Measurements from ENCODE around the gene TSPAN2.
"Not testable (repeated sequence)": the region's sequence is repeated elsewhere in the genome, so short reads cannot be mapped to it uniquely, and the experiment has no call there.

The TSPAN2 gene

DNA sequence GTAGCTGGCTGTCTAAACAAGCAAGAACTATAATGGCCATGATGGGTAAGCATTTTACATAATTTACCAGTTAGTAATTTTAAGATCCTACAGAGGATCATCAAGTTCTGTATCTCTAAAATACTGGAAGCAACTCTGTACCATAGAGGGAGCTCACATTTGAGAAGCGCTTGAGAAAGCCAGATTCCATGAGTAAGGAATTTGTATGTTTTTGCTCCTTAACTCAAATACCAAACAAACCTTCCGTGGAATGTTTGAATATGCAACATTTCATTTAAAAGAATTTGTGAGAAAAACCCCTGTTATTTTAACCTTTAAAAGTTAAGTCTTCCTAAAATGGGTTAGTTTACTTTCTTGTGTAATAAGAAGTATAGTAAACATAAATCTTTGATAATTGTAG, 57.7 kb downstream of the TSPAN2 start:
- ATAC-seq, result no peak

DNA sequence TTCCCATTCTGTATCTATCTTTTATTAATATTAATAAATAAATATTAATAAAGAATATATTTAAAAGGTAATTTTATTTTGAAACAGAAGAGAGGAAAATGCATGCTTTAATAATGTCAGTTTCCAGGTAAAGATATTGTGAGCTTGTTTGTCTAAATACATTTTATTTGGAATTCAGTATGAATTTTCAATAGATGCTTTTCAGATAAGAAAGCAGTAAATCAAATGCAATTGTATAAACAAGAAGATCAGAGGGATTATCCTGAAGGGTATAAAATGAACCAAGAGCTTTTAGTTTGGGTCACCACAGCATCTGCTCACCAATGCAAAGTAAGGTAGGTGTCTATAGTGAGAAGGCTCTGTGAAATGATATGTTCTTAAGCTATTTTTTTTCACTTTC, 59.8 kb downstream of the TSPAN2 start, which contains the start of gene TSHB:
Gene TSHB (plus strand): TSS at position 301 of the 400 bp plus-strand sequence. CDS start 3,537 bp downstream, outside the sequence.
- no peak for ATAC-seq

DNA sequence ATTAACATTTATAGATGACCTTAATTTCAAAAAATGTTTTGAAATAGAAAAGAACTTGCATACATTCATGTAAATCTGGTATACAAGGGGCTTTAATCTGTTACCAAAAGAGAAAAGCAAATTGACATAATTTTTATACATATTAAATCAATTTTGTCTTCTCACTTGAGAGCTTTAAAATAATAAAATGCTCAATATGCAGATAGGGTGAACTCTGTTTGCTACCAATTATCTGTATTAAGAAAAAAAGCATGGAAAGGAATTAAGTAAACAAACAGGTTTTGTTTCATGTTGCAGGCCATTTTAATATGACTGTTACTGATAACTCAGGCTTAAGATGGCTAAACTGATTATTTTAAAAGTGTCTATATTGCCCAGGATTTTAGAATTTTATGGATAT, 65.7 kb downstream of the TSPAN2 start:
- ATAC-seq, result no peak

DNA sequence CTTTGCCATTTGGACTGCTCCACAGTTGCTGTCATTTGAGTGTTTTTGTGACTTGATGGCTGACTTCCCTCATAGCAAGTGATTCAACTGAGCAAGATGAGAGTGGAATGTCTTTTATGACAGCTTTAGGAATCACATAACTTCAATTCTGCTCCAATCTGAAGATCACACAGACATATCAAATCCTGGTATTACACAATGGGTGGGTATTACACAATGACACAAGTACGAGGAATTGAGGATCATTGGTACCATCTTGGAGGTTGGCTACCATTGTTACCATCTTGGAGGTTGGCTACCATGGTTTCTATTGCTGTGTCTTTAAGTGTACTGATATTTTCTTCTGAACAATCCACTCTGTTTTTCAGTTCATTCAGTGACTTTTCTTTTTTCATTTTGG, 68.2 kb downstream of the TSPAN2 start:
- no peak for ATAC-seq

DNA sequence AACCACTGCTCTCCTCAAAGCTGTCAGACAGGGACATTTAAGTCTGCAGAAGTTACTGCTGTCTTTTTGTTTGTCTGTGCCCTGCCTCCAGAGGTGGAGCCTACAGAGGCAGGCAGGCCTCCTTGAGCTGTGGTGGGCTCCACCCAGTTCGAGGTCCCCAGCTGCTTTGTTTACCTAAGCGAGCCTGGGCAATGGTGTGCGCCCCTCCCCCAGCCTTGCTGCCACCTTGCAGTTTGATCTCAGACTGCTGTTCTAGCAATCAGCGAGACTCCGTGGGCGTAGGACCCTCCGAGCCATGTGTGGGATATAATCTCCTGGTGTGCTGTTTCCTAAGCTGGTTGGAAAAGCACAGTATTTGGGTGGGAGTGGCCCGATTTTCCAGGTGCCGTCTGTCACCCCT, 69.8 kb downstream of the TSPAN2 start:
- not testable (repeated sequence) for ATAC-seq

DNA sequence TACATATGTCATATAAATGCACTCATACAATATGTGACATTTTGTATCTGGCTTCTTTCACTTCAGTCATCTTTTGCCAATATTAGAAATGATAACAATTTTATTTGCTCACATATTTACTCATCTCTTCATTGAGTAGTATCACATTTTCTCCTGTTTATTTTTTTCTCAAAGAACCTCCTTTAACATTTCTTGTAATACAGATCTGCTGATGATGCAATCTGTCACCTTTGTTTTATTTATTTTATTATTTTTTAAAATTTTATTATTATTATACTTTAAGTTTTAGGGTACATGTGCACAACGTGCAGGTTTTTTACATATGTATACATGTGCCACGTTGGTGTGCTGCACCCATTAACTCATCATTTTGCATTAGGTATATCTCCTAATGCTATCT, 75.5 kb downstream of the TSPAN2 start:
- no peak for ATAC-seq

DNA sequence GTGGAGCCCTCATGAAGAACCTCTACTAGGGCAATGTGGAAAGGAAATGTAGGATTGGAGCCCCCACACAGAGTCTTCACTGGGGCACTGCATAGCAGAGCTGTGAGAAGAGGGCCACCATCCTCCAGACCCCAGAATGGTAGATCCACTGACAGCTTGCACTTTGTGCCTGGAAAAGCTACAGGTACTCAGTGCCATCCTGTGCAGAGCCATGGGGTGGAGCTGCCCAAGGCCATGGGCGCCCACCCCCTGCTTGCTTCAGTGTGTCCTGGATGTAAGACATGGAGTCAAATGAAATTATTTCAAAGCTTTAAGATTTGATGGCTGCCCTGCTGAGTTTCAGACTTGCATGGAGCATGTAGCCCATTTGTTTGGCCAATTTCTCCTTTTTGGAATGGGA, 76.9 kb downstream of the TSPAN2 start:
- ATAC-seq, result no peak

DNA sequence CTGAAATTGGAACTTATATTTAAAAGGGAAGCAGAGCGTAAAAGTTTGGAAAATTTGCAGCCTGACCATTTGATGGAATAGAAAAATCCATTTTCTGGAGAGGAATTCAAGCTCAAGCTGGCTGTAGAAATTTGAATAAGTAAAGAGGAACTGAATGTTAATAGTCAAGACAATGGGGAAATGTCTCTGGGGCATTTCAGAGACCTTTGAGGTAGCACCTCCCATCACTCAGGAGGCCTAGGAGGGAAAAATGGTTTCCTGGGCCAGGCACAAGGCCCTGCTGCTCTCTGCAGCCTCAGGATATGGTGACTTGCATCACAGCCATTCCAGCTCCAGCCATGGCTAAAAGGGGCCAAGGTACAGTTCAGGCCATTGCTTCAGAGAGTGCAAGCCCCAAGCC, 77.3 kb downstream of the TSPAN2 start:
- no peak for ATAC-seq

DNA sequence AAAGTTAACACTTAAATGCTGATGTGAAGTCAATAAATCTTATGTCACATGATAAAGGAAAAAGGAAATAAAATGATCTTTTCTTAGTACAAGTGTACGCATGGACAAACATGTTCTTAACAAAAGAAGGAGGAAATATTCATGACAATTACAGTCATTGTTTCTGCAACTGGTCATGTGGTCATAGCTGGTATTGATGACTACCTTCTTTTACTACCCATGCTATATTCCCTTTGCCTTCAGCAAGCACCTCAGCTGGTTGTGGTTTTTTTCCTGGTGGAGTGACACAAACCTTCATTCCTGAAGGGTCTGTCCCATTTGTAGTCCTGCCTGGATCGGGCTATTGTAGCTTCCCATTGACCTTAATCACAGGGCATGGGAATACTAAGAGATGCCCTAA, 83.1 kb downstream of the TSPAN2 start:
- ATAC-seq, result no peak

Measured in activated CD4-positive, CD25-positive, alpha-beta regulatory T cell treated with anti-CD3 and anti-CD28 coated beads, Interleukin-2, amount 50 U/mL, for 24 hours (primary cell).